Epithelial cell of esophagus (primary cell): ENCODE results near the gene EPHA5.

Source experiments
- DNase-seq: peaks from one replicate; pipeline ENCODE4 v3.0.0; 2010; ENCODE audit warnings: low read depth
- H3K4me3 ChIP-seq: 2 replicates; pipeline ENCODE4 v1.5.1; 2011; ENCODE audit warnings: mild to moderate bottlenecking, low read length, control low read depth
- CTCF ChIP-seq: IDR thresholded peaks from 2 replicates; pipeline ENCODE4 v1.5.1; 2011; ENCODE audit warnings: low read depth, mild to moderate bottlenecking, low read length, control low read depth, inconsistent platforms; ENCODE audit not compliant: insufficient read depth; ENCODE audit errors: missing control alignments

EPHA5 gene

GRCh38 chr4:65670331-65671031 lies at the start of gene EPHA5:
TSS of gene EPHA5 (minus strand) at chr4:65670489. CDS start at chr4:65669742, 747 bp downstream.
- peak within 1 kb of the TSS; percentile 35 for H3K4me3 ChIP-seq
- peak; percentile 68 for DNase-seq
- peak; percentile 19 for TF ChIP-seq CTCF

DNA sequence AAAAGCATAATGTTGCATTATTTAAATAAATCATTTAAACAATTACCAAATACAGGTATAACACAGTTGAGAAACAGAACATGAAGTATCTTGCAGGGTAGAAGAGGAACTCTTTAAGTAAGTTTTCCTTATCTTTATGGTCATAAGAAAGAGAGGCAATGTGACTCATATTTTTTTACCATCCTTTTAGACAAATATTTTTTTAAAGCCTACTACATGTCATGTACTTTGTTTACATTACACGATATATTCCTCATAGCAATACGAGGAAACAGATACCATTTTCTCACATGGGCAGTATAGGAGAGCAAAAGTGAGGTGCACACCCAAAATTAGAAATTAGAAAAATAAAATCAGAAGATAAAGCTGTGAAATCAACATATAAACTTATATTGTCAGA lies 49.3 kb upstream of the EPHA5 start:
- no peak for TF ChIP-seq CTCF
- no peak overlapping the region for H3K4me3 ChIP-seq
- DNase-seq = no peak

- TF ChIP-seq CTCF = no peak
- no peak overlapping the region for H3K4me3 ChIP-seq
- DNase-seq = no peak
Measured at GRCh38 chr4:65698631-65699030, 28.3 kb upstream of the EPHA5 start.

DNA sequence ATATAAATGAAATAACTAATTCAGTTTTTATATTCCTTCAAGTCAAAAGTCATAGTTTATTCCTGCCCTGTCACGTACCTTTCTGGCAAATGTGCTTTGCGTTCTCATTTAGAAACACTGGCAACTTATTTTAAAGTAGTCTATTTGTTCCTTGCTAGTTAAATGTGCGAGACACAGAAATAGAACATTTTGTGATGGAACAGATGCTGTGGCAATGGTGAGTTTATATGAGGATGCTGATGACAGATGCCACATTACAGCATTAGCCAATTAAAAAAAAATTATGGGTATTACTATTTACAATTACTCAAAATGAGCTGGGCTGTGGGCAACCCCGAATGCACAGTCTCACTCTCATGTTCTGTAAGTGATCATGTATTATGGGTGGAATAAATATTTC lies 26.1 kb upstream of the EPHA5 start:
- H3K4me3 ChIP-seq = no peak overlapping the region
- TF ChIP-seq CTCF = no peak
- no peak for DNase-seq

- DNase-seq = peak; percentile 34
- H3K4me3 ChIP-seq = no peak overlapping the region
- no peak for TF ChIP-seq CTCF
Measured at GRCh38 chr4:65671372-65671771, 1.1 kb upstream of the EPHA5 start.

DNA sequence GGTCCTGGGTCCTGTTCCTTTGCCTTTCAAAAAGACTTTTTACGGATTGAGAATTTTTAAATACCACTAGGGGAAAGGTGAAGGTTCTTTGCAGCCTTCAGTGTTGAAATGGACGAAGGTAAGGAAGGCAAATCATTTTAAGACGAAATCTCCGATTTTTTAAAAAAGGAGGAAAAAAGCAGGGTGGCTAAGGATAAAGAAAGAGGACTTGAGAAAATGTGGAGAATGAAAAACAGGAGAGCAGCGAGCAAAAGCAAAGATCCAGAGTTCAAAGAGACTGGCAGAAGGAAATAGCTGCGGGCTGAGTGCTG lies 314 bp downstream of the EPHA5 start:
- peak overlapping the region; percentile 35 for H3K4me3 ChIP-seq
- TF ChIP-seq CTCF = no peak
- no peak for DNase-seq
